HG02943 (cell line): ENCODE results near the gene NSUN3.
"Not testable (repeated sequence)": the region's sequence is repeated elsewhere in the genome, so short reads cannot be mapped to it uniquely, and the experiment has no call there.

ENCODE experiments used
- ATAC-seq: cut with Tn5 transposase; IDR thresholded peaks from one replicate; pipeline ENCODE4 v1.9.1; 2021; ENCODE audit warnings: mild to moderate bottlenecking, low read depth, moderate library complexity; ENCODE audit not compliant: unreplicated experiment

NSUN3 gene

GRCh38 chr3:94062513-94063404 lies at the start of gene NSUN3, which contains the start of gene DHFR2:
TSS of gene NSUN3 (plus strand) at chr3:94063061. CDS start at chr3:94063127, 66 bp downstream.
TSS of gene DHFR2 (minus strand) at chr3:94062916. CDS start at chr3:94061511, 1,405 bp downstream.
- peak; percentile 93 for ATAC-seq

- no peak for ATAC-seq
Measured at GRCh38 chr3:94015025-94015424, 47.8 kb upstream of the NSUN3 start.

GRCh38 chr3:94019659-94020058 lies 43.2 kb upstream of the NSUN3 start:
- ATAC-seq = no peak

- no peak for ATAC-seq
Measured at GRCh38 chr3:94020293-94020692, 42.6 kb upstream of the NSUN3 start.

GRCh38 chr3:94024385-94024784 lies 38.5 kb upstream of the NSUN3 start:
- ATAC-seq = no peak

- ATAC-seq = no peak
Measured at GRCh38 chr3:94026623-94027022, 36.2 kb upstream of the NSUN3 start.

- no peak for ATAC-seq
Measured at GRCh38 chr3:94028093-94028837, 34.6 kb upstream of the NSUN3 start, which contains the start of gene STX19. TSS of gene STX19 (minus strand) at chr3:94028597. CDS start at chr3:94015269, 13,328 bp downstream.

- peak; percentile 65 for ATAC-seq
Measured at GRCh38 chr3:94036909-94037507, 25.9 kb upstream of the NSUN3 start.

- ATAC-seq = no peak
Measured at GRCh38 chr3:94043285-94043684, 19.6 kb upstream of the NSUN3 start.

GRCh38 chr3:94044100-94044936 lies 18.5 kb upstream of the NSUN3 start:
- ATAC-seq = not testable (repeated sequence)

GRCh38 chr3:94046533-94046932 lies 16.3 kb upstream of the NSUN3 start:
- no peak for ATAC-seq

- ATAC-seq = no peak
Measured at GRCh38 chr3:94049267-94049666, 13.6 kb upstream of the NSUN3 start.

- ATAC-seq = no peak
Measured at GRCh38 chr3:94050546-94050945, 12.3 kb upstream of the NSUN3 start.

GRCh38 chr3:94061297-94061696 lies 1.6 kb upstream of the NSUN3 start:
- ATAC-seq = no peak

- no peak for ATAC-seq
Measured at GRCh38 chr3:94063496-94064119, 747 bp downstream of the NSUN3 start.

GRCh38 chr3:94064243-94064860 lies 1.5 kb downstream of the NSUN3 start:
- no peak for ATAC-seq

- ATAC-seq = no peak
Measured at GRCh38 chr3:94065122-94065521, 2.3 kb downstream of the NSUN3 start.

GRCh38 chr3:94065819-94066480 lies 3.1 kb downstream of the NSUN3 start:
- ATAC-seq = no peak
